H9 (cell line): ENCODE results near the gene AASDH. TPM values are rescaled to one million over a fixed set of nuclear protein-coding genes. Genes with fewer than 3 reads are reported as not detected.

Source experiments
- DNase-seq: peaks from one replicate; pipeline ENCODE4 v3.0.0-alpha.2; 2017
- H2AFZ ChIP-seq: one replicate; pipeline ENCODE4 v1.6.1; 2013; ENCODE audit warnings: mild to moderate bottlenecking, low read length, control low read depth, moderate library complexity
- H2AK5ac ChIP-seq: 2 replicates; pipeline ENCODE4 v1.6.1; 2013; ENCODE audit warnings: low read length, control low read depth, mixed read lengths; ENCODE audit not compliant: insufficient read length
- H2BK120ac ChIP-seq: one replicate; pipeline ENCODE4 v1.6.1; 2013; ENCODE audit warnings: low read depth, mild to moderate bottlenecking, low read length, control low read depth, inconsistent platforms; ENCODE audit not compliant: poor library complexity, severe bottlenecking
- H2BK12ac ChIP-seq: 2 replicates; pipeline ENCODE4 v1.6.1; 2013; ENCODE audit warnings: low read length, control low read depth, mixed read lengths, low read depth; ENCODE audit not compliant: insufficient read length
- H2BK15ac ChIP-seq: 2 replicates; pipeline ENCODE4 v1.6.1; 2013; ENCODE audit warnings: low read depth, low read length, control low read depth
- H2BK20ac ChIP-seq: one replicate; pipeline ENCODE4 v1.6.1; 2013; ENCODE audit warnings: low read depth, mild to moderate bottlenecking, low read length, control low read depth, inconsistent platforms; ENCODE audit not compliant: poor library complexity, severe bottlenecking
- H2BK5ac ChIP-seq: 2 replicates; pipeline ENCODE4 v1.6.1; 2013; ENCODE audit warnings: low read length, control low read depth, mixed read lengths; ENCODE audit not compliant: insufficient read length
- H3K14ac ChIP-seq: 2 replicates; pipeline ENCODE4 v1.6.1; 2013; ENCODE audit warnings: low read length, control low read depth; ENCODE audit not compliant: insufficient read depth
- H3K18ac ChIP-seq: 2 replicates; pipeline ENCODE4 v1.6.1; 2013; ENCODE audit warnings: low read depth, mild to moderate bottlenecking, mixed read lengths, low read length, control low read depth; ENCODE audit not compliant: insufficient read length
- H3K23ac ChIP-seq: 2 replicates; pipeline ENCODE4 v1.6.1; 2013; ENCODE audit warnings: low read length, control low read depth, mixed read lengths, low read depth; ENCODE audit not compliant: insufficient read length
- H3K23me2 ChIP-seq: 2 replicates; pipeline ENCODE4 v1.6.1; 2013; ENCODE audit warnings: low read depth, mild to moderate bottlenecking, mixed read lengths, low read length, control low read depth; ENCODE audit not compliant: insufficient read length, poor library complexity, severe bottlenecking
- H3K27ac ChIP-seq: 2 replicates; pipeline ENCODE4 v1.5.1; 2013; ENCODE audit warnings: low read length, control low read depth, mixed read lengths, low read depth; ENCODE audit not compliant: insufficient read length
- H3K27me3 ChIP-seq: 2 replicates; pipeline ENCODE4 v1.6.1; 2013; ENCODE audit warnings: low read length, control low read depth, inconsistent platforms; ENCODE audit not compliant: insufficient read depth
- H3K4ac ChIP-seq: 2 replicates; pipeline ENCODE4 v1.6.1; 2013; ENCODE audit warnings: low read depth, mild to moderate bottlenecking, control low read depth, inconsistent platforms, low read length, moderate library complexity
- H3K4me1 ChIP-seq: 2 replicates; pipeline ENCODE4 v1.6.1; 2013; ENCODE audit warnings: low read length, control low read depth, inconsistent platforms; ENCODE audit not compliant: insufficient read depth
- H3K4me2 ChIP-seq: 2 replicates; pipeline ENCODE4 v1.6.1; 2013; ENCODE audit warnings: low read length, control low read depth, mixed read lengths; ENCODE audit not compliant: insufficient read length, insufficient read depth
- H3K56ac ChIP-seq: 2 replicates; pipeline ENCODE4 v1.6.1; 2013; ENCODE audit warnings: low read depth, mild to moderate bottlenecking, mixed read lengths, low read length, control low read depth; ENCODE audit not compliant: insufficient read length
- H3K79me1 ChIP-seq: 2 replicates; pipeline ENCODE4 v1.6.1; 2013; ENCODE audit warnings: low read depth, mild to moderate bottlenecking, moderate library complexity, low read length, control low read depth, inconsistent platforms; ENCODE audit not compliant: insufficient read depth, poor library complexity, severe bottlenecking
- H3K79me2 ChIP-seq: 2 replicates; pipeline ENCODE4 v1.6.1; 2013; ENCODE audit warnings: low read length, control low read depth, inconsistent platforms; ENCODE audit not compliant: insufficient read depth
- H3K9ac ChIP-seq: 2 replicates; pipeline ENCODE4 v1.6.1; 2013; ENCODE audit warnings: low read length, control low read depth, mixed read lengths; ENCODE audit not compliant: insufficient read length; ENCODE audit errors: extremely low read depth
- H3K9me3 ChIP-seq: one replicate; pipeline ENCODE4 v1.6.1; 2013; ENCODE audit warnings: low read depth, low read length, inconsistent platforms; ENCODE audit not compliant: control insufficient read depth
- H3T11ph ChIP-seq: one replicate; pipeline ENCODE4 v1.6.1; 2013; ENCODE audit warnings: mild to moderate bottlenecking, low read length, control low read depth, inconsistent platforms
- H4K20me1 ChIP-seq: one replicate; pipeline ENCODE4 v1.6.1; 2013; ENCODE audit not compliant: control insufficient read depth, insufficient read length, insufficient read depth
- H4K5ac ChIP-seq: 2 replicates; pipeline ENCODE4 v1.6.1; 2013; ENCODE audit warnings: low read depth, mild to moderate bottlenecking, mixed read lengths, low read length, control low read depth; ENCODE audit not compliant: insufficient read length
- H4K8ac ChIP-seq: replicated peaks from 2 replicates; pipeline ENCODE4 v1.6.1; 2013; ENCODE audit warnings: low read length, control low read depth, mixed read lengths, low read depth; ENCODE audit not compliant: insufficient read length
- H4K91ac ChIP-seq: 2 replicates; pipeline ENCODE4 v1.6.1; 2013; ENCODE audit warnings: low read depth, mild to moderate bottlenecking, moderate library complexity, mixed read lengths, low read length, control low read depth; ENCODE audit not compliant: insufficient read length
- H3K27ac Mint-ChIP-seq, 3 experiments: 2 replicates in 2 of 3; 3 replicates in 1 of 3; pipeline ENCODE4 v1.8.0; 2020 to 2021; ENCODE audit warnings: mixed read lengths in 3 of 3, mild to moderate bottlenecking in 1 of 3, moderate library complexity in 1 of 3
- H3K27me3 Mint-ChIP-seq: 2 replicates; pipeline ENCODE4 v1.8.0; 2021; ENCODE audit warnings: low read depth, mild to moderate bottlenecking, moderate library complexity, mixed read lengths
- H3K36me3 Mint-ChIP-seq, 3 experiments: 2 replicates in 2 of 3; 3 replicates in 1 of 3; pipeline ENCODE4 v1.8.0; 2020 to 2021; ENCODE audit warnings: low read depth in 3 of 3, mixed read lengths in 3 of 3; ENCODE audit not compliant: insufficient read depth in 1 of 3
- H3K4me1 Mint-ChIP-seq, 2 experiments: 2 replicates each; pipeline ENCODE4 v1.8.0; 2020; ENCODE audit warnings: mixed read lengths in 2 of 2
- H3K4me3 Mint-ChIP-seq, 2 experiments: 2 replicates in 1 of 2; 3 replicates in 1 of 2; pipeline ENCODE4 v1.8.0; 2020 to 2021; ENCODE audit warnings: mild to moderate bottlenecking in 2 of 2, mixed read lengths in 2 of 2, moderate library complexity in 1 of 2
- H3K9me3 Mint-ChIP-seq, 2 experiments: 2 replicates in 1 of 2; 3 replicates in 1 of 2; pipeline ENCODE4 v1.8.0; 2020; ENCODE audit warnings: mild to moderate bottlenecking in 2 of 2, mixed read lengths in 2 of 2, moderate library complexity in 1 of 2
- CTCF ChIP-seq: fragments of 200-600 bp; sonication (generic); conservative IDR thresholded peaks from 3 replicates; pipeline ENCODE4 v1.8.0; 2021; ENCODE audit warnings: antibody characterized with exemption, mild to moderate bottlenecking
- WGBS: extraction: QIAGEN DNeasy Blood & Tissue Kit; methylation state at CpG from one replicate; pipeline ENCODE4 v1.1.7; 2013; ENCODE audit warnings: missing lambda C conversion rate, low lambda C conversion rate, mixed read lengths; ENCODE audit not compliant: insufficient read length; ENCODE audit errors: extremely low coverage; 5-methylcytosine and 5-hydroxymethylcytosine counted together
- total RNA-seq: library from RNA; stranded (reverse); gene quantifications from 2 replicates; pipeline ENCODE4 v1.2.1, GENCODE V29; 2021

AASDH gene
- total RNA-seq, 1 experiment from 2014 or later: 12.9 TPM

- peaks cover 7 to 12% of the 10 kb centered on the region in 2 experiments for H3K9me3 Mint-ChIP-seq
- H3K4me1 Mint-ChIP-seq: no peaks in the 10 kb centered on the region
- no peak overlapping the region for H2BK120ac ChIP-seq
- H3K79me1 ChIP-seq: no peaks in the 10 kb centered on the region
- no peak overlapping the region for H3K27ac Mint-ChIP-seq
- H3K27me3 ChIP-seq: no peaks in the 10 kb centered on the region
- no peak overlapping the region for H2AK5ac ChIP-seq
- H3K4me1 ChIP-seq: no peaks in the 10 kb centered on the region
- no peak overlapping the region for H3K14ac ChIP-seq
- no peak overlapping the region for H2BK20ac ChIP-seq
- H4K5ac ChIP-seq: no peak overlapping the region
- H3K56ac ChIP-seq: no peak overlapping the region
- no peak overlapping the region for H2BK12ac ChIP-seq
- no peaks in the 10 kb centered on the region for H3K79me2 ChIP-seq
- H4K20me1 ChIP-seq: no peaks in the 10 kb centered on the region
- DNase-seq: no peak
- H3K36me3 Mint-ChIP-seq: peaks cover 9 to 33% (median 20%) of the 10 kb centered on the region in 3 experiments
- H3K9ac ChIP-seq: no peak overlapping the region
- H4K8ac ChIP-seq: no peak overlapping the region
- no peak overlapping the region for H4K91ac ChIP-seq
- peaks cover 2% of the 10 kb centered on the region; the same call in 1 of the 2 replicates for H3K27me3 Mint-ChIP-seq
- no peak overlapping the region for H3K4me2 ChIP-seq
- H2BK5ac ChIP-seq: no peak overlapping the region
- no peak overlapping the region for H3K27ac ChIP-seq
- H3K18ac ChIP-seq: peak overlapping the region; percentile 48
- no peaks in the 10 kb centered on the region for H3K9me3 ChIP-seq
- H3K23ac ChIP-seq: no peak overlapping the region
- H3K23me2 ChIP-seq: no peaks in the 10 kb centered on the region
- TF ChIP-seq CTCF: no peak
- H3K4me3 Mint-ChIP-seq: no peak overlapping the region
- H3K4ac ChIP-seq: no peak overlapping the region
- no peak overlapping the region for H2BK15ac ChIP-seq
- no peak overlapping the region for H2AFZ ChIP-seq
- no peak overlapping the region for H3T11ph ChIP-seq
- WGBS: no CpG with 5 or more reads among the region's 2 CpGs
These were observed 56.6 kb downstream of the AASDH start for GRCh38 chr4:56330691-56331090.
